Chondrocyte (in vitro differentiated cells): ENCODE measurements around the gene MATCAP1. TPM values are rescaled to one million over a fixed set of nuclear protein-coding genes. Genes with fewer than 3 reads are reported as not detected.

Source experiments
- DNase-seq: peaks from one replicate; pipeline ENCODE4 v3.0.0; 2021; ENCODE audit warnings: mixed read lengths, low spot score
- H3K27ac Mint-ChIP-seq: one replicate; pipeline ENCODE4 v1.8.0; 2021; ENCODE audit warnings: mild to moderate bottlenecking, moderate library complexity, mixed read lengths; ENCODE audit not compliant: unreplicated experiment
- H3K27me3 Mint-ChIP-seq: 2 replicates; pipeline ENCODE4 v1.8.0; 2021; ENCODE audit warnings: low read depth, mixed read lengths
- H3K36me3 Mint-ChIP-seq: 2 replicates; pipeline ENCODE4 v1.8.0; 2021; ENCODE audit warnings: low read depth, mixed read lengths
- H3K4me1 Mint-ChIP-seq: 2 replicates; pipeline ENCODE4 v1.8.0; 2021; ENCODE audit warnings: low read depth, mild to moderate bottlenecking, mixed read lengths
- H3K4me3 Mint-ChIP-seq: one replicate; pipeline ENCODE4 v1.8.0; 2021; ENCODE audit warnings: mild to moderate bottlenecking, moderate library complexity, mixed read lengths; ENCODE audit not compliant: unreplicated experiment
- H3K9me3 Mint-ChIP-seq: 2 replicates; pipeline ENCODE4 v1.8.0; 2021; ENCODE audit warnings: low read depth, mixed read lengths
- total RNA-seq: library from RNA; stranded (reverse); gene quantifications from 3 replicates; pipeline ENCODE4 v1.2.1, GENCODE V29; 2021
- TF ChIP-seq, protein P1 (sequence below): fragments of 200-600 bp; sonication (generic); IDR thresholded peaks from 2 replicates; pipeline ENCODE4 v1.5.0; 2021; ENCODE audit warnings: antibody characterized with exemption, mild to moderate bottlenecking, moderate library complexity

The MATCAP1 gene
- total RNA-seq, 1 donor from 2014 or later, result 29.9 TPM

DNA sequence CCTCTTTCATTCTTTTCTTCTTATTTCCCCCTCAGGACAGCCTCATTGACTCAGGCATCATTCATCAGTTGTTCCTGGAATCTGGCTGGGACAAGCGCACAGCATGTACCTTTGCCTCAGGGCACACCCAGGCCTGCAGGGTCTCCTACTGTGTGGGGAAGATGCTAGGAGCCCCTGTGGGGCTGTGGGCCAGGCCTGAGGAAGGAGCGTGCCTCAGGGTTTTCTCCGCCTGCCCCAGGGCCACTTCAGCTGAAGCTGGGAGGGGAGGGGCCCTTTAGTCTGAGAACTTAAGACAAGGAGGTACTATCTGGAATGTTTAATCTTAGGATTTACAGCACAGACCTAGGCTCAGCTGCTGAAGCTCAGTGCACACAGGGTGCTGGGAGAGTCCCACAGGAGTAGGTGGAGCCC, 23.1 kb upstream of the MATCAP1 start:
- Mint-ChIP-seq H3K27ac (no peak overlapping the region), H3K4me3 (no peak overlapping the region), H3K4me1 (peaks cover 13% of the 10 kb centered on the region), H3K27me3 (no peaks in the 10 kb centered on the region), H3K9me3 (no peaks in the 10 kb centered on the region), H3K36me3 (peaks cover 2% of the 10 kb centered on the region)
- DNase-seq, result no peak
- TF ChIP-seq, protein P1, sequence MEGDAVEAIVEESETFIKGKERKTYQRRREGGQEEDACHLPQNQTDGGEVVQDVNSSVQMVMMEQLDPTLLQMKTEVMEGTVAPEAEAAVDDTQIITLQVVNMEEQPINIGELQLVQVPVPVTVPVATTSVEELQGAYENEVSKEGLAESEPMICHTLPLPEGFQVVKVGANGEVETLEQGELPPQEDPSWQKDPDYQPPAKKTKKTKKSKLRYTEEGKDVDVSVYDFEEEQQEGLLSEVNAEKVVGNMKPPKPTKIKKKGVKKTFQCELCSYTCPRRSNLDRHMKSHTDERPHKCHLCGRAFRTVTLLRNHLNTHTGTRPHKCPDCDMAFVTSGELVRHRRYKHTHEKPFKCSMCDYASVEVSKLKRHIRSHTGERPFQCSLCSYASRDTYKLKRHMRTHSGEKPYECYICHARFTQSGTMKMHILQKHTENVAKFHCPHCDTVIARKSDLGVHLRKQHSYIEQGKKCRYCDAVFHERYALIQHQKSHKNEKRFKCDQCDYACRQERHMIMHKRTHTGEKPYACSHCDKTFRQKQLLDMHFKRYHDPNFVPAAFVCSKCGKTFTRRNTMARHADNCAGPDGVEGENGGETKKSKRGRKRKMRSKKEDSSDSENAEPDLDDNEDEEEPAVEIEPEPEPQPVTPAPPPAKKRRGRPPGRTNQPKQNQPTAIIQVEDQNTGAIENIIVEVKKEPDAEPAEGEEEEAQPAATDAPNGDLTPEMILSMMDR, result no peak

DNA sequence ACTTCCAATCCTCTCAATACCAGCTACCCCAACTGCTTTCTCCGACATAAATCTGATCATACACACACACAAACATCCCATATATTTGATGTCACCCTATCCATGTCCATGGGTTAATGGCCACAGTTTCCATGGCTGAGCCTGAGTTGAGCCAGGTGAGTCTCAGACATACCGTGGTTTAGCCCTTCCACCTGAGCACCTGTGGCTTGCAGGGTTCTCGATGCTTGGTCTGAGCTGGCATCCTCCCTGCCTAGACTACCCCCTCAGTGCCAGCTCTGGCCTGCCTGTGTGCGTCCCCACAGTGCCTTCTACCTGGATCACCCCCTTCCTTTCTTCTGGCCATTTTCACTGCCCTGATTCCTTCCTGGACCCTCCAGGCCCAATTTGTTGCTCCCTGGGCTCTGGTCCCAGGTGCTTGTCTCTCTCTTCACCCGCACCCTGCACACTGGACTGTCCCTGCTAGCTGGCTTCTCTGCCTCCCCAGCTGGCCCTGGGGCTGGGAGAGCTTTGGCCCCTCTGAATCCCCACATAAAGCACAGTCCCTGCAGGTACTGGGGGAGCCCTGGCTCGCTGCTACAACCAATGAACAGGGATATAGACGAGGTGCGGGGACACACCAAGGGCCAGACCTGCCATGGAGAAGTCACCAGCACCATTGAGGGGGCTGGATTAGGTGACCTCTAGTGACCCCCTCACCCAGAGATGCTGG, 22.5 kb upstream of the MATCAP1 start:
- Mint-ChIP-seq H3K27me3 (no peaks in the 10 kb centered on the region), H3K4me3 (no peak overlapping the region), H3K9me3 (no peaks in the 10 kb centered on the region), H3K36me3 (peaks cover 2% of the 10 kb centered on the region), H3K27ac (no peak overlapping the region), H3K4me1 (peaks cover 13% of the 10 kb centered on the region)
- TF ChIP-seq, protein P1, result no peak
- no peak for DNase-seq

DNA sequence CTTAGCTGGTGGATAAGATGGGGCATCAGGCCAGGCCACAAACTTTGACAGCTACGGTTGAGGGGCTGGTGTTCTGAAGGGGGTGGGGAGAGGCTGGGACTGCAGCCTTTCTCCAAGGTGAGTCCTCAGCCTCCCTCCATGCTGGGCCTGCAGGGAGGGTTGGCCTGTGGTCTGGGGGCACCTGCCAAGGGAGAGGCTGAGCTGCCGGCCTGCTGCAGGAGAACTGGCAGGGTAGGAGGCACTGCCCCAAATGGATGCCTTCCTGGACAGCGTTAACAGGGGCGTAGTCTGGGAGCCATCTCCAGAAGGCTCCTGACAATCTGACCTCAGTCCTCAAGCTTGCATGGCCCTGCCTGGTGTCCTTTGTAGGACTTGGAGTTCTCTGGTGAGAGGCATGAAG, 20.3 kb upstream of the MATCAP1 start:
- no peak for DNase-seq
- TF ChIP-seq, protein P1, result no peak
- H3K4me3 Mint-ChIP-seq, result no peak overlapping the region
- H3K27ac Mint-ChIP-seq, result no peak overlapping the region
- no peaks in the 10 kb centered on the region for H3K36me3 Mint-ChIP-seq
- no peaks in the 10 kb centered on the region for H3K9me3 Mint-ChIP-seq
- H3K27me3 Mint-ChIP-seq, result no peaks in the 10 kb centered on the region
- peaks cover 13% of the 10 kb centered on the region for H3K4me1 Mint-ChIP-seq

DNA sequence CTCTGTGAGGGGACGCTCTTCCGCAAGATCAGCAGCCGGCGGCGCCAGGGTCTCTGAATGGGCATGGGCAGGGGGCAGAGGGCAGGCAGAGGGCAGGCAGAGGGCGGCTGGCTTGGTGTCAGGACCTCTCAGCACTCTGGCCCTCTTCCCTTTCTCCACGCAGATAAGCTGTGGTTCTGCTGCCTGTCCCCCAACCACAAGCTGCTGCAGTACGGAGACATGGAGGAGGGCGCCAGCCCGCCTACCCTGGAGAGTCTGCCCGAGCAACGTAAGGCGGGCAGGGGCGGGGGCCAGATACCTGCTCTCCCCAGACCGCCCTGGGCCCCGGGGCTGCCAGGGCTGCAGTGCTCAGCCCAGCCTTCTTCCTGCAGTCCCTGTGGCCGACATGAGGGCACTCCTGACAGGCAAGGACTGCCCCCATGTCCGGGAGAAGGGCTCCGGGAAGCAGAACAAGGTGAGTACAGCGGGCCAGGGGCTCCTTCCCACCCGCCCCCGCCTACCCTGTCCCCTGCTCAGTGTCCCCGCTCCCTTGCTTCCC, 19.3 kb upstream of the MATCAP1 start:
- no peak for DNase-seq
- TF ChIP-seq, protein P1, result no peak
- Mint-ChIP-seq H3K27me3 (no peaks in the 10 kb centered on the region), H3K4me3 (no peak overlapping the region), H3K9me3 (no peaks in the 10 kb centered on the region), H3K27ac (no peak overlapping the region), H3K4me1 (peaks cover 16% of the 10 kb centered on the region), H3K36me3 (peaks cover 3% of the 10 kb centered on the region)

DNA sequence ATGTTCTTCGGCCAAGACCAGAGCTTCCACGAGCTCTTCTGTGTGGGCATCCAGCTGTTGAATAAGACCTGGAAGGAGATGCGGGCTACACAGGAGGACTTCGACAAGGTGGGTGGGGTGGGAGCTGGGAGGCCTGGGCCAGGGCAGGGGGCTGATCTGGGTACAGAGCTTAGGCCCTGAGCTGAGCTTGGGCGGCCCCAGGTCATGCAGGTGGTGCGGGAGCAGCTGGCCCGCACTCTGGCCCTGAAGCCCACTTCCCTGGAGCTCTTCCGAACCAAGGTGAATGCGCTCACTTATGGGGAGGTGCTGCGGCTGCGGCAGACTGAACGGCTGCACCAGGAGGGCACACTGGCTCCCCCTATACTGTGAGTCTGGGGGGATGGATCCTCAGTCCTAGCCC, 18.7 kb upstream of the MATCAP1 start:
- peaks cover 4% of the 10 kb centered on the region for H3K36me3 Mint-ChIP-seq
- H3K4me3 Mint-ChIP-seq, result no peak overlapping the region
- no peak overlapping the region for H3K27ac Mint-ChIP-seq
- H3K4me1 Mint-ChIP-seq, result peaks cover 12% of the 10 kb centered on the region
- TF ChIP-seq, protein P1, result no peak
- no peak for DNase-seq
- H3K27me3 Mint-ChIP-seq, result no peaks in the 10 kb centered on the region
- H3K9me3 Mint-ChIP-seq, result no peaks in the 10 kb centered on the region
